Testis (tissue), 2 donors: Measurements from ENCODE around the gene KIAA1958.

ENCODE experiments used
- POLR2A ChIP-seq: fragments of 450-650 bp; IDR thresholded peaks from one replicate; pipeline ENCODE4 v1.6.1; 2017; ENCODE audit warnings: antibody characterized with exemption, mild to moderate bottlenecking, moderate library complexity
- TF ChIP-seq, protein P1 (sequence below), 3 experiments: fragments of 450-650 bp in 2 of 3; fragments of 200-600 bp in 1 of 3; sonication (generic) in 1 of 3; IDR thresholded peaks; one replicate each; pipeline ENCODE4 v1.5.1; 2016 to 2019; ENCODE audit warnings: antibody characterized with exemption in 3 of 3, mild to moderate bottlenecking in 2 of 3, moderate library complexity in 1 of 3

- TF ChIP-seq, protein P1, sequence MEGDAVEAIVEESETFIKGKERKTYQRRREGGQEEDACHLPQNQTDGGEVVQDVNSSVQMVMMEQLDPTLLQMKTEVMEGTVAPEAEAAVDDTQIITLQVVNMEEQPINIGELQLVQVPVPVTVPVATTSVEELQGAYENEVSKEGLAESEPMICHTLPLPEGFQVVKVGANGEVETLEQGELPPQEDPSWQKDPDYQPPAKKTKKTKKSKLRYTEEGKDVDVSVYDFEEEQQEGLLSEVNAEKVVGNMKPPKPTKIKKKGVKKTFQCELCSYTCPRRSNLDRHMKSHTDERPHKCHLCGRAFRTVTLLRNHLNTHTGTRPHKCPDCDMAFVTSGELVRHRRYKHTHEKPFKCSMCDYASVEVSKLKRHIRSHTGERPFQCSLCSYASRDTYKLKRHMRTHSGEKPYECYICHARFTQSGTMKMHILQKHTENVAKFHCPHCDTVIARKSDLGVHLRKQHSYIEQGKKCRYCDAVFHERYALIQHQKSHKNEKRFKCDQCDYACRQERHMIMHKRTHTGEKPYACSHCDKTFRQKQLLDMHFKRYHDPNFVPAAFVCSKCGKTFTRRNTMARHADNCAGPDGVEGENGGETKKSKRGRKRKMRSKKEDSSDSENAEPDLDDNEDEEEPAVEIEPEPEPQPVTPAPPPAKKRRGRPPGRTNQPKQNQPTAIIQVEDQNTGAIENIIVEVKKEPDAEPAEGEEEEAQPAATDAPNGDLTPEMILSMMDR (IDR thresholded peaks at IDR 0.05) = no peak
- no peak for TF ChIP-seq POLR2A
Observed at GRCh38 chr9:112659906-112660305, 173.3 kb downstream of the KIAA1958 start.
